Activated CD4-positive, alpha-beta T cell treated with anti-CD3 and anti-CD28 coated beads for 48 hours (primary cell): ENCODE results near the gene GRIK2.

Experiments
- DNase-seq: peaks from one replicate; pipeline ENCODE4 v3.0.0-alpha.2; 2020

The GRIK2 gene

DNA sequence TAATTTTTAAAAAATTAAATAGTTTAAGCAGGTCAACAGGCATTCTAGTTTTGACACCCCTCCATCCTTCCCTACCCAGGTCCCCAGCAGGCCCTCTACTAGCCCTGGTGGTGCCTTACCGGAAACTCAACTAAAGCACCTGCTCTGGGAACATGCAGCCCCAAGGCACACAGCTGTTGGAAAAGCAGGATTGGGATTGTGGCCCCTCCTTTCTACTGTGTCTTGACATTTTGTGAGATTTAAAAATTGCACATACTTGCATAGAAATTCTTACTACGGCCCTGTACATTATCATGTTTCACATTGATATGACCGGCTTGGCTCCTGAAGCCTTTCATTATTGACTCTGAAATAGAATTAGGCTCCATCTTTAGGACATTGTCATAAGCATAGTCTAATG lies 423.2 kb downstream of the GRIK2 start:
- DNase-seq: no peak

DNA sequence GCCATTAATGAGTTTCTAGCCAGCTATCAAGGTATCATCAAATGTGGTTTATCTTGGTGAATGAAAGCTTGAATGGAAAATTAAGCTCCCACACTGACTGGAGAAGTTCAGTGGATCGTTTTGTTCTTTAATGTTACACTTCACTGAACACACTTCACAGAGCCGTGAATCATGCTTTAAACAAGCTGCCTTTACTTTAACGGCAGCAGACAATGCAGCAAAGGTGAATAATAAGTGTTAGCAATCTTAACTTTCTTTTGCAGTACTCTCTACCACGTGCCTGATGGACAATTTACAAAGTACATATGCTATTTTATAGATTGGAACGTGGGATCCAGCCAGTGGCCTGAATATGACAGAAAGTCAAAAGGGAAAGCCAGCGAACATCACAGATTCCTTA lies 424.5 kb downstream of the GRIK2 start:
- no peak for DNase-seq

DNA sequence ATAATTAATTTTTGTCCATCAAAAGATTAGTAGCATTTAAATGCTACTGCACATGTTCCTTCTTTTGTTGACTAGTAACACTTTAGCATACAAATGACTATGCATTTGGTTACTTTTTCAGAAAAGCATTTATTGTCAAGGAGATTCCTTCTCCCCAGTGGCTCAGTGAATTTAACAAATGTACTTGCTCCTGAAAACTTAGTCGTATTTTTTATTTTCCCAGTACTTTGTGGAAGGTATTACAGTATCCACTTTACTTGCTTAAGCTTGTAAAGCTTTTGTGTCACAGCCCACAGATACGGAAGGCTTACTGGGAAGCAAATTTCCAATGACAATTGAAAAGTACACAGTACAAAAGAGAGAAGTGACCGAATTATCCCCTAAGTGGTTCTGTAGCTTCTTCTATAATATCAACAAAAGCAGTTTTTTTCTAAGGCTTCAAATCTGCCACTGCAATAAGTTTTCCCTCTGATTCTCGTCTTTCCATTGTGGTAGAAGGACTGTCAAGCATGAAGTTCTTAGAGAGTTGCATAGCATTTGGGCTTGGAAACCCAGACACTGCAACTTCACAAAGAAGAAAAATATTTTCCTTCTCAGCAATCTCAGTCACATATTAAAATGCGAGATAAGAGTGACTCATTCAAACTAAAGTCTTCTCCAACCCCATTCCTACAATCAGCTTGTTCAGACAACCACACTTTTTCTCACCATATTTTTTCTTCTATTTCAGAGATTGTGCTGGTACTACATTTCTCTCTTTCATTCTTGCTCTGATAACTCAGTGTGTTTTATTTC lies 431.2 kb downstream of the GRIK2 start:
- DNase-seq: no peak

DNA sequence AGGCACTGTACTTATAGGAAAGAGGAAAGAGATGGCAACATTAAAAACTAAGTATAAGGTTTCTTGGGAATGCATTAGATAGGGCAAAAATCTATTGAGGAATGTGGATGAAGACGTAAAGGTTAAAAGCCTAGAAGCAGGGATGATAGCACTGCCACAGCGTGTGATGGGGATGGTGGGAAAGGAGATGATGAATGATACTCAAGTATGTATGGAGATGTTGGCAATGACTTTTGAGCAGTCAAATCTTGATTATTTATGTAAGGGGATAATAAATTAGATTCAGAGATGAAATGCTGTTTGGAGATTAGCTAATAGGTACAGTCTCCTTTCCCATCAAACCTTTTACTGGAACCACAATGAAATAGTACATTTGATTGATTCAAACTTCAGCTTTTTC lies 432.8 kb downstream of the GRIK2 start:
- no peak for DNase-seq

DNA sequence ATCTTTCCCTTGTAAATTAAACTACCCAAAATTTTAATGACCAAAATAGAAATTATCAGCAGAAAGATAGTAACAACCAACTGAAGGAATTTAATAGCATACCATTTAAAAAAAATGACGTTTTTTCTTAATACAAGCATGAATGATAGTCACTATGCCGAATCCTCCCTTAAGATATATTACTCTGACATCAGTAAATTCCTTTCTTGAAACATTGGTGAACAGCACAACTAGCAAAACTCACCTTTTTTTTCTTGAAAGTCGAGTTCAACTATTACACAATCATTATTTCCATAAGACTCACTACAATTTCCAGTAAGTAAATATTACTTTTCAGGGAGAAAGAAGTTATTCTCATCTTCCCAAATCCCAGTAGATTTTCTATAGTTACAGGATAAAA lies 433.2 kb downstream of the GRIK2 start:
- no peak for DNase-seq

DNA sequence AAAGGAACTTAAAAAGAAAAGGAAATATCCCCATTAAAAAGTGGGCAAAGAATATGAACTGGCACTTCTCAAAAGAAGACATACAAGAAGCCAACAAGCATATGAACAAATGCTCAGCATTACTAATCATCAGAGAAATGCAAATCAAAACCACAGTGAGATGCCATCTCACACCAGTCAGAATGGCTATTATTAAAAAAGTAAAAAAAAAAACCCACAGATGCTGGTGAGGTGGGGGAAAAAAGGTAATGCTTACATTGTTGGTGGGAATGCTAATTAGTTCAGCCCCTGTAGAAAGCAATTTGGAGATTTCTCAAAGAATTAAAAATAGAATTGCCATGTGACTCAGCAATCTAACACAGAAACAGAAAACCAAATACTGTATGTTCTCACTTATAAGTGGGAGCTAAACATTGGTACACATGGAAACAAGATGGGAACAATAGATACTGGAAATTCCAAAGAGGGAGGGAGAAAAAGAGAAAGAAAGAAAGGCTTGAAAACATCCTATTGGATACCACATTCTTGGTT lies 437.1 kb downstream of the GRIK2 start:
- DNase-seq: no peak

DNA sequence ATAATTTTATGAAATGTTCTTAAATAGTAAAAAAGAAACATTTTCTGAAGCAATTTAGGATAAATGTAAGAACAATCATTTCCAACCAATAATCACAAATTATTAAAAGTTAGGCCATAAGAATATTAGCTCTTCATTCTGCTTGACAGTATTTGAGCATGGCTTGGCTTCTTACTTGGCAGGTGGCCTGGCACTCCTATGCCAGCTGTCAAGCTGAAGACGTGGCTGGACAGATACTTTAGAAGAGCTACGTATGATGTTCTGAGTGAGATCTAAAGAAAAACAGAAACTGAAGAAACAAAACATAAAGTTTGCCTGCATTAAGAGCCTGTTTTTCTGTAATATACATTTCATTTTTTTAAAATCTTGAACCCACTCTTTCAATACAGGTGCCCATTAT lies 438.9 kb downstream of the GRIK2 start:
- no peak for DNase-seq

DNA sequence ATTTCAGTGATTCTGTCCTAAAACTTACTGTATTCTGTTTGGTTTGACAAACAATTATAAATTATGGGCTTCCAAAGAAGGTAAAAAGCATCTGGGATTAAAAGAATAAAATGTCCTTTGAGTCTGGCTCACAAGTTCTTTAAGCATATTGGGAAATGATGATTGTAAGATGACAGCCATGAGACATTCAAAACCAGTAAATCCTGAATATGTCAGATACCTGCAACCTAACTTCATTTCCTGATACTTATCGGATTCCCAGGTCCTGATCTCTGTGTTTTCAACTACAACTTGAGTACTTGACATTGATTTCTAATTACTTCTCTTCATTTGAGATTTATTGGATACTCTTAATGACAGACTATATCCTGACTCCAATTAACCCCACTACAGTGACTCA lies 446.6 kb downstream of the GRIK2 start:
- no peak for DNase-seq

DNA sequence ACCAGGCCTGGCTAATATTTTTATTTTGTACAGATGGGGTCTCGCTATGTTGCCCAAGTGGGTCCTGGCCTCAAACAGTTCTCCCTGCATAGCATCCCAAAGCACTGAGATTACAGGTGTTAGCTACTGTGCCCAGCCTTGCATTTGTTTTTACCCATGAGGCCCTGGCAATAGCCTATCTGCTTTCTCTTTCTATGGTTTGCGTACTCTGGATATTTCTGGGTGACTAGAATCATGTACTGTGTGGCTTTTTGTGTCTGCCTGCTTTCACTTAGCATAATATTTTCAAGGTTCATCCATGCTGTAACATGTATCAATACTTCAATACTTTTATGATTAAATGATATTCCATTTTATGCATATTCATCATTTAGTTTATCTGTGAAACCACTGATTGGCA lies 451.7 kb downstream of the GRIK2 start:
- DNase-seq: no peak

DNA sequence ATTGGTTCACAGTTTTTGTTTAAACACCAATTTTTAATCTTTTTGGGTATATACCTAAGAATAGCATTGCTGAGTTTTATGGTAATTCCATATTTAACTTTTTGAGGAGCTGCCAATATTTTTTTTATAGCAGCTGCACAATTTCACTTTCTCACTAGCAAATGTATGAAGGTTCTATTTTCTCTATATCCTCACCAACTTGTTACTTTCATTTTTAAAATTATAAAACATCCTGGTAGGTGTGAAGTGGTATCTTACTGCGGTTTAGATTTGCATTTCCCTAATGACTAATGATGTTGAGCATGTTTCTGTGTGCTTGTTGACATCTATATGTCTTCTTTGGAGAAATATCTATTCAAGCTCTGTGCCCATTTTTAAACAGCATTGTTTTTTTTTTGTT lies 452.1 kb downstream of the GRIK2 start:
- DNase-seq: no peak

DNA sequence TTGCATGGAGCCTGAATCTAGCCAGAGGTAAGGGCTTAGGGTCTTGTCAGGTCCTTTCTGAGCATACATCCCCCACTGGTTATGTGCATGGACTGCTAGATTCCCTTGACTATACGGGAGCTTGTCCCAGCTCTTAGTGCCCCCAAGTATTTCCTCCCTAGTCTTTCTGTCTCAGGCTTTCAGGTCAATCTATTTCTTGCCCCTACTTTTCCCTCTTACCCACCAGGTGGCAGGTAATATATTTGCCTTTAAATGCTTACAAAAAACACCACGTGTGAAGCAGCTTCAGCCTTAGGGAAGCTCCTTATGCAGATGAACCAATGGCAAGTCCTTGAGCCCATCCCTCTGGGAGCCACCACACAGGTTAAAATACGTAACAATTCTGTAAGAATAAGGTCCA lies 454.2 kb downstream of the GRIK2 start:
- no peak for DNase-seq

DNA sequence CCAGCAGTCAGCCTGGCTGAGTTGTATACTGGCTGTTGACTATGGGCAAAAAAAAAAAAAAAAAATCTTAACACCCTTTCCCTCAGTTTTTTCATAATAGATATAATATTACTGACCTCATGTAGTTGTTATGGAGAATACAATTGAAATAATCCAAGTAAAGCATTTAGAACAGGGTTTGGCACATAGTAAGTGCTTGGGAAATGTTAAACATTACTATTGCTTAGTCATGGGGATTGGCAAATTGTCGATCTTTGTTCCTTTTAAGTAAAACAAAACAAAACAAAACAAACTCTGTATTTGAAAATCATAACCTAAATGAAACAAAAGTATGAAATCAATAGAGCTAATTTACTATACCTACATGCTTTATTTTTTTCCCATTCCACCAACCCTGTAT lies 458.4 kb downstream of the GRIK2 start:
- DNase-seq: no peak

DNA sequence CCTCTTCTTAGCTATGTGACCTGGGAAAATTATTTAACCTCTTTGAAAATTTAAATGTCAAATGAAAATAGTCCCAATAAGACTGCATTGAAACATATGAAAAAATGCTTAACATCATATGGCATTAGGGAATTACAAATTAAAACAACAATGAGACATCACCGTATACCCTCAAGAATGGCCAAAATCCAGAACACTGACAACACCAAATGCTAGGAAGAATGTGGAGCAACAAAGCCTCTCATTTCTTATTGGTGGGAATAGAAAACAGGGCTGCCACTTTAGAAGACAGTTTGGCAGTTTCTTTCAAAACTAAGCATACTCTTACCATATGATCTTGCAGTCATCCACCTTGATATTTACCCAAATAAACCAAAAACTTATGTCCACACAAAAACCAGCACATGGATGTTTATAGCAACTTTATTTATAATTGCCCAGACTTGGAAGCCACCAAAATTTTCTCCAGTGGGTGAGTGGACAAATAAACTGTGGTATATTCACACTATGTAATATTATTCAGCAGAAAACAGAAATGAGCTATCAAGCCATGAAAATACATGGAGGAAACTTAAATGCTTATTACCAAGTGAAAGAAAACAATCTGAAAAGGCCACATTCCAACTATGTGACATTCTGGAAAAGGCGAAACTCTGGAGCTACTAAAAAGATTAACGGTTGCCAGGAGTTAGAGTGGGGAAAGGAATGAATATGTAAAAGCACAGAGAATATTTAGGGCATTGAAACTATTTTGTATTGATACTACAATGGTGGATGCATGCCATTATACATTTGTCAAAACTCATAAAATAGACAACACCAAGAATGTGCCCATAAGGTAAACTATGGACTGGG lies 459.9 kb downstream of the GRIK2 start:
- DNase-seq: no peak

DNA sequence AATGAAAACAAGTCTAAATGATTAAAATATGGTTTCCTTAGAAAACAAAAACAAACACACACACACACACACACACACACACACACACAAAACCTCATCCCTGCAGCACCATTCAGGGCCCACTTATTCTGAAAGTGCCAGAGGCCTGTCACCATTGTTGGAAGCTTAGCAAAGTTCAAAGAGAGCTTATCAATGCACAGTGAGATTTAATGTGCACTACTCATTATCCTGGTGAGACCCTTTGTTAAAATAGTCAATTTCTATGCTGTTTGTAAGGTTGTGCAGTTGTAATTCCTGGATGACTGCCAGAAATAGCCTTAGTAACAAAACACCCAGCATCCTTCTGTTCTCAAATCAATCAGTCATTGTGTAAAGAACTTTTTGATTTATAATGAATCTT lies 482.9 kb downstream of the GRIK2 start:
- no peak for DNase-seq

DNA sequence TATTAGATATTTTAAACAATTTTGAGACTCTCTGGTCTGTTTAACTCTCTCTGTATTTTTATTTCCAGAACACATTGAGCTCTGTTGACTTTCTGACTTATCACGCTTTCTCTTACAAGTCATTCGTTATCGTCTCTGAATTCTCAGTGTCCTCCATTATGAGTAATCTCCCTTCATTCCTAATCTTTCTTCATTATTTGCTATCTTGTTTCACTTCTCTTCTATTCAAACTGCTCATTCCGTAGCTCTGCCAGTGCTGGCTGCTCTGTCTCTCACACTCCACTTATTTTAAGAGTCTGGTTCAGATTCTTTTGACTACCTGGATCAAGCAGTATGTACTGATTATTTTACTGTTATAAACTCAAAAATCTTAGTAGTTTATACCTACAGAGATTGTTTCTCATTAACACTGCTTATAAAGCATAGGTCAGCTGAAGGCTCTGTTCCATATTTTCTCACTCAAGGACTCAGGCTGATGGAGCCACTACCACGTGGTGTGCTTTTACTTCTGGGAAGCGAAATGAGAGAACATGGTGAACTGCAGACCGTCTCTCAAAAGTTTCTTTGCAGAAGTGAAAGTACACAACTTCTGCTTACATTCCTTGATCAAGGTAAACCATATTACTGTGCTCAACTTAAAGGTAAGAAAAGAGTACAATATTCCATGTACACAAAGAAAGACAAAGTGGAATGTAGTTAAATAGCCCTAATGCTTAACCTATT lies 485.2 kb downstream of the GRIK2 start:
- DNase-seq: no peak

DNA sequence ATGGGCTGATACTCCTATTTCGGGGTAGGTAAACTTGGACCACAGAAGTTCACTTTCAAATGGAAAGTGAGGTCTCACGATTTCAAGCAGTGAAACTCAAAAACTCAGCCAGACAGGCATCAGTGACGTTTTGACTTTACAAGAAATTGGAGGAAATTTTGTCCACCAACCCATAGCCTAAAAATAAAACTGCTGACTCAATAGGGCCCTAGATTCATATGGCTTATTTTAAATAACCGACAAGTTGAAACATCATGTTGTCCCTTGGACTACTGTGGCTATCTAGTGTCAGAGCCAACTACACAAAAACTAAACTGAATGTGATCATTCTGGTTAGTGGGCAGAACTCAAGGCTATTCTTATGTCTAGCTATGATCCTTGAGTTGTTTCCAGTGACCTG lies 486.3 kb downstream of the GRIK2 start:
- no peak for DNase-seq

DNA sequence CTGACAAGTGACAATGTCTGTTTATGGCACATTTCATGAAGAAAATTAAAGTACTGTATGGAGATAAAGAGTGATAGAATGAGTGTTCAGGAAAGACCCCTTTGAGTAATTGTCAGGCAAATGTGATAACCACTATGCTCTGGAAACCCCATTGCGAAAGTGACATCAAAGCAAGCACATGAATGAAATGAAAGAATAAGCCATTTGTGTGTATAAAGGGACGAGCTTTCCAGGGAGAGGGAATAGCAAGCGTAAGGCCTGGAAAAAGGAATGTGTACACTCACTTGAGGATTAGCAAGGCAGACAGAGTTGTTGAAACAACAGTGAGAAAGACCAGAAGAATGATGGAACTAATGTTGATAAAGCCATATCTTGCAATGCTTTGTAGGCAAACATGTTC lies 490.0 kb downstream of the GRIK2 start:
- no peak for DNase-seq

DNA sequence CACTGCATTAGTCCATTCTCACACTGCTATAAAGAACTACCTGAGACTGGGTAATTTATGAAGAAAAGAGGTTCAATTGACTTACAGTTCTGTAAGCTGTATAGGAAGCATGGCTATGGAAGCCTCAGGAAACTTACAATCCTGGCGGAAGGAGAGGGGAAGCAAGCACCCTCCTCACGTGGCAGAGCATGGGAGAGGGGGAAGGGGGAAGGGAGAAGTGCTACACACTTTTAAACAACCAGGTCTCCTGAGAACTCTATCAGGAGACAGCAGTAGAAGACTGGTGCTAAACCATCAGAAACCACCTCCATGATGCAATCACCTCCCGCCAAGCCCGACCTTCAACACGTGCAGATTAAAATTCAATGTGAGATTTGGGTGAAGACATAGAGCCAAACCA lies 494.0 kb downstream of the GRIK2 start:
- no peak for DNase-seq

DNA sequence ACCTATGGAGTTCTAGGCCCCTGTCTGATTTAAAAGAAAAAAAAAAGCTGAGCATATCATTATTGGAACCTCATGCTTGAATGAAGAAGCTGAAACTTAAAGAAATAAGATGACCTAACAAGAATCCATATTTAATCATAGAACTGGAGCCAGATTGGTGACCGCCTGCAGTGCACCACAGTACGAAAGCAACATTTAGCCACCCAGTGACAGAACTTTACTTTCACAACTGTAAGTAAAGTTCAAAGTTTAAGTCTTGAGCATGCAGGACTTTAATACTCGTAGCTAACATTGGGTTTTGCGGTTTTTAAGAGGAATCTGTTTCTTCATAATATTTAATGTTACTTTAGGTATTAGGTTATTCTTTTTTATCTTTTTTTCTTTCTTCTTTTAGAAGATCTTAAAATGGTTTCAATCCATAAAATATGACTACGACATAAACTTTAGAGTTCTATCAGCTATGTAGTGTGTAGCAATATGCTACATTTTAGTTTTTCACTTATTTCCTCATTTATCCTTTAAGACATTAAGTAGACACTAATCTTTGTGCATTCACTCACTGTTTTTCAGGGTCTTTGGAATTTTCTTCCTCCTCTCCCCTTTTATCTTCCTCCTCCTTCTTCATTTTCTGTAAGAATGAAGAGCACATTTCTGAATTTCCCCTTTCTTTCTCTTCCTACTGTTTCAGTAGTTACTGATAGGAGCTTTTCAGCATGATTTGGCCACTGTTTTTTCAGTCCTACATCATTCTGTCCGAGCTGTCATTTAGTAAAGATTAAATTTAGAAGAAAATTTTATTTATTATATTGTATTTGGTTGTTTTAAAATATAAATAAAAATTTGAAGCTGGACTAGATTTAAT lies 514.1 kb downstream of the GRIK2 start:
- no peak for DNase-seq

DNA sequence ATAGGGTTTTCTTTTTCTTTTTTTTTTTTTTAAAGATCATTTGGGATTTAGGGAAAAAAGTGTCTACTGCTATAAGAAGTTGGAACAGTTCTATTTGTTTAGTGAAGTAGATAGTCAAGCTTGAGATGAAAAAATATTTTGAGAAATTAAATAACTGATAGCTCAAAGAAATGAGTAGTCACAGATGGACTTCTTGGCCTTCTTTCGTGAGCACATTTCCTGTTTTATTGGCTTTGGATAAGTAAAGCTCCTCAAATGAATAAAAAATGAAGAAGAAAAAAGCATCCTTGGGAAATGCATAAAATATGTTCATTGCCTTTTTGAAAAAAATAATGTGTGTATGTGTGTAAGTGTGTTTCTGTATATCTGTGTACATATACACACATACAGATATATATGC lies 515.9 kb downstream of the GRIK2 start:
- no peak for DNase-seq

DNA sequence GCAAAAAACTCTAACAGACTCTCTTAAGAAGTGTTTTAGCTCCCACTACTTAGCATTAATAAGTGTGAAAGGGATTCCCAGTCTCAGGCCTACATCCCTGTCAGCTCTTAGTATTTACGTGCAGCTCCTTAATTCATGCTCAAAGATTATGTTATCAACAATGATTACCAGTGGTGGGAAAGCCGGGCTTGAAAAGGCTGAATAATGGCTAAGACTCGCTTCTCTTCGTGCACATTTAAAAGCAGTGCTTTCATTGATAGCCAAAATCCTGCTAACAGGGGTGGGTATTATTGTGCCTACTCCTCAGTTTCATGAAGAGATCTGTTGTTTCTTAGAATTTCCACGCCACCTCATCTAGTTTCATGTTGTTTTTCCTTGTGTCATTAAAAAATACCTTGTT lies 518.8 kb downstream of the GRIK2 start:
- DNase-seq: no peak

DNA sequence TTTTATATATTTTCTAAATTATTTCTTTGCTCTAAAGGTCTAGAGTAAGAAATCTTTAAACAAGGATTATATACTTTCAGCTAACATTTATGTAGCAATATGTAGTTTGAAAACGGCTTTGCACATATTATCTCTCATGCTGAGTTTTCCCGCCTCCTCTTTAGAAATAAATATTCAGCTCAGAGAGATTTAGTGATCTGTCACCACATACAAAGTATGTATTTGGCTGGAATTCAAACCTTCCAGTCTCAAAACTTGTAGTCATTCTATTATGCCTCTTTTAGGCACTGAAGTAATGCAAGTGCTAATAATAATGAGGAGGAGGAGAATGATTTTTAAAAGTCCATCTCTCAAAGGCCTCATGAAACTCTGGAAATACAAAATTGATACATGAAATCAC lies 525.0 kb downstream of the GRIK2 start:
- no peak for DNase-seq
